ENCODE results near the gene CYP4F22.
"Not testable (repeated sequence)": the region's sequence is repeated elsewhere in the genome, so short reads cannot be mapped to it uniquely, and the experiment has no call there.

Gene CYP4F22

DNA sequence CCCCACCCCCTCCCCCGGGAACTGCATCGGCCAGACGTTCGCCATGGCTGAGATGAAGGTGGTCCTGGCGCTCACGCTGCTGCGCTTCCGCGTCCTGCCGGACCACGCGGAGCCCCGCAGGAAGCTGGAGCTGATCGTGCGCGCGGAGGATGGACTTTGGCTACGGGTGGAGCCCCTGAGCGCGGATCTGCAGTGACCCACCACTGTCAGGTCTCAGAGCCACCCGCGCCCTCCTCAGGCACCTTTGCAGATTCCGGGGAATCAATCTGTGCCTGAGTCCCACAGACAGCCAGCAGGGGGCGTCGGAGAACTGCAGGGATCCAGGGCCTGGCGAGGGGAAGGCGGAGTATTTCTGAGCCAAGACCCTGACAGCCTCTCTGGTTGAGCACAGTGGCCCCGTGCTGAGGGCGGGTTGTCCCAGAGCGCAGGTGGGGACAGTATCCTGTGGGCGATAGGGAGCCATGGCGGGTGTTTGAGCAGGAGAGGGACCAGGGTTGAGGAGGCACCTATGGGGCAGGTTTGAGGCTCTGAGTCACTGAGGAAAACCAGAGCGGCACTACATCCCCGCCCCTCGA lies 76.3 kb downstream of the CYP4F22 start:
- Histone ChIP-seq H3K4me3 (ENCODE audit: low read depth, low read length) (peak overlapping the region; percentile 19; the same call in 1 of the 2 replicates), H3K36me3 (no peaks in the 10 kb centered on the region), H3K27me3 (peaks cover 26% of the 10 kb centered on the region), H3K9me3 (no peaks in the 10 kb centered on the region), H3K4me1 (no peaks in the 10 kb centered on the region)
- TF ChIP-seq, protein P1, sequence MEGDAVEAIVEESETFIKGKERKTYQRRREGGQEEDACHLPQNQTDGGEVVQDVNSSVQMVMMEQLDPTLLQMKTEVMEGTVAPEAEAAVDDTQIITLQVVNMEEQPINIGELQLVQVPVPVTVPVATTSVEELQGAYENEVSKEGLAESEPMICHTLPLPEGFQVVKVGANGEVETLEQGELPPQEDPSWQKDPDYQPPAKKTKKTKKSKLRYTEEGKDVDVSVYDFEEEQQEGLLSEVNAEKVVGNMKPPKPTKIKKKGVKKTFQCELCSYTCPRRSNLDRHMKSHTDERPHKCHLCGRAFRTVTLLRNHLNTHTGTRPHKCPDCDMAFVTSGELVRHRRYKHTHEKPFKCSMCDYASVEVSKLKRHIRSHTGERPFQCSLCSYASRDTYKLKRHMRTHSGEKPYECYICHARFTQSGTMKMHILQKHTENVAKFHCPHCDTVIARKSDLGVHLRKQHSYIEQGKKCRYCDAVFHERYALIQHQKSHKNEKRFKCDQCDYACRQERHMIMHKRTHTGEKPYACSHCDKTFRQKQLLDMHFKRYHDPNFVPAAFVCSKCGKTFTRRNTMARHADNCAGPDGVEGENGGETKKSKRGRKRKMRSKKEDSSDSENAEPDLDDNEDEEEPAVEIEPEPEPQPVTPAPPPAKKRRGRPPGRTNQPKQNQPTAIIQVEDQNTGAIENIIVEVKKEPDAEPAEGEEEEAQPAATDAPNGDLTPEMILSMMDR (IDR thresholded peaks at IDR 0.05; ENCODE audit: low read depth, low read length), result peak; percentile 93
- peak; percentile 89 for DNase-seq

DNA sequence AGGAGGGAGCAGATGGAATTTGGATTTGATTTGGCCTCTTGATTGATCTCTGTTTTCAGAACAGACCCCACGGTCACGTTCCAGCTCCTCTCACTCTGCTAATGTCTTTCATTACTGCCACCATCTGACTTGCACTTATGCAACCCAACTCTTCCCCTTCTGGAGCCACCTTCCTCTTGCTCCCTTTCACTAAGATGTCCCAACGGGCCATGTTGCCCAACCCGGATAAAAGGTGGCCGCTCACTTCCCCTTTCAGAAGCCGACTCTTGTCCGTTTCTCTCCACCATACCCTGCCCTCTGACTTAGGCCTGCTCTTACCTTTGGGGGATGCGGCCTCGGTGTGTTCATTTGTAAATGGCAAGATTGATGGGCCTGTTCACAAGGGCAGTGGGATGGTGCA lies 79.3 kb downstream of the CYP4F22 start:
- Histone ChIP-seq H3K4me1 (no peaks in the 10 kb centered on the region), H3K4me3 (ENCODE audit: low read depth, low read length) (no peak overlapping the region), H3K36me3 (no peaks in the 10 kb centered on the region), H3K27me3 (peaks cover 10% of the 10 kb centered on the region), H3K9me3 (no peaks in the 10 kb centered on the region)
- DNase-seq, result no peak
- TF ChIP-seq, protein P1 (IDR thresholded peaks at IDR 0.05; ENCODE audit: low read depth, low read length), result no peak

DNA sequence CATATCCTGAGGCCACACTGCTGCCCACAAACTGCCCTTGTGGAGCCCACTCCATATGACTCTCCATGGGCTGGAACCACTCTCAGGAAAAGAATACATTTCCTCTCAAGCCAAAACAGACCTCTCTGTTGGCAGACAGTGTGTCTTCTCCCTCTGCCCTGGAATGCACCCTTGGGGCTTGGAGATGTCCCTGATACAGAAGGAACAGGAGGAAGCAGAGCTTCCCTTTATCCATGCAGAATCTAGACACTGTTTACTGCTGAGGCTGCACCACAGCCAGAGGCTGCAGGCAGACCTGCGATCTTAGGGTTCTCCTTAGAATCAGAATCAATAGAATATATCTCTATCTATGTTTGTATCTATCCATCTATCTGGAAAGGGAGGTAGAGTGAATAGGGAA lies 79.9 kb downstream of the CYP4F22 start:
- no peak for DNase-seq
- H3K9me3 ChIP-seq, result no peaks in the 10 kb centered on the region
- TF ChIP-seq, protein P1 (IDR thresholded peaks at IDR 0.05; ENCODE audit: low read depth, low read length), result no peak
- H3K27me3 ChIP-seq, result peaks cover 6% of the 10 kb centered on the region
- no peaks in the 10 kb centered on the region for H3K36me3 ChIP-seq
- H3K4me3 ChIP-seq (ENCODE audit: low read depth, low read length), result no peak overlapping the region
- H3K4me1 ChIP-seq, result no peaks in the 10 kb centered on the region

DNA sequence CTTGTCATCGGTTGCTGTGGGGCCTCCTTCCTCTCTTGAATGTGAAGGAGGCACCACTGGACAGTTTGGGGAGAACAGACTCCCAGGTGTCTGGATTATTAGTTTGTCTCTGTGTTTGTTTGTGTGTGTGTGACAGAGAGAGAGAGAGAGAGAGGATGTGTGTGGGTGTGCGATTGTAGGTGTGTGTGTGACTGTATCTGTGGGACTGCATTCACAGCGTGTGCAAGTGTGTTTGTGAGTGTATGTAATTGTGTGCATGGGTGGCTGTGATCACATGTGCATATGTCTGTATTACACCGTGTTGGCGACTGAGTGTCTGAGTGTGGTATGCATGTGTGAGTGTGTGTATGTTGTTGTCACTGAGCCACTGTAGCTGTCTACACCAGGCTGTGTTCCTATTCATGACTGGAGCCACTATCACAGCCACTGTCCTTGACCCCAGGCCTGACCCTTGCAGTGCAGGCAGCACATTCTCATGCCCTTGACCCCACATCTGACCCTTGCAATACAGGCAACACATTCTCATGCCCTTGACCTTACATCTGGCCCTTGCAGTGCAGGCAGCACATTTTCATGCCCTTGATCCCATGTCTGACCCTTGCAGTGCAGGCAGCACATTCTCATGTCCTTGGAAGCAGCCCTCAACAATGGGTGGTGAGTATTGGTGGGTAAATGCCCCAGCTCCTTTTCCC lies 81.6 kb downstream of the CYP4F22 start:
- TF ChIP-seq, protein P1 (IDR thresholded peaks at IDR 0.05; ENCODE audit: low read depth, low read length), result no peak
- H3K9me3 ChIP-seq, result no peaks in the 10 kb centered on the region
- no peak for DNase-seq
- H3K4me3 ChIP-seq (ENCODE audit: low read depth, low read length), result no peak overlapping the region
- no peaks in the 10 kb centered on the region for H3K36me3 ChIP-seq
- no peaks in the 10 kb centered on the region for H3K4me1 ChIP-seq
- no peaks in the 10 kb centered on the region for H3K27me3 ChIP-seq

DNA sequence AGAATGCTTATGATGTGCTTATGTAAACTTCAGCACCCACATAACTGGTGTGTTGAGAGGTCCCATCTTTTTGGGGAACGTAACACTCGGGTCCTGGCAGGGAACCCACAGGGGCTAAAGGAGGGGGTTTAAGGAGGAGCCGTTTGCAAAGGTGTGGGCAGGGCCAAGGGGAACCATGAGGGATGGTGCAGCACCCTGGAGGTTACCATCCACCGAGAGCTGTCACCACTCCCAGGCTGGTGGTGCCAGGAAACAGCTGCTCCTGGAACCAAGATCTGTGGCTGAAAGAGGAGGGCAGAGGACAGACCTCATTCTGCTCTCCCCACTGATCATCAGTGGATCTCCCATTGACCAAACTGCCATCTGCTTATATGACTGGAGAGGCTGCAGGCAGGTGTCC lies 83.5 kb downstream of the CYP4F22 start:
- no peaks in the 10 kb centered on the region for H3K9me3 ChIP-seq
- no peak for DNase-seq
- TF ChIP-seq, protein P1 (IDR thresholded peaks at IDR 0.05; ENCODE audit: low read depth, low read length), result no peak
- no peaks in the 10 kb centered on the region for H3K4me1 ChIP-seq
- no peaks in the 10 kb centered on the region for H3K27me3 ChIP-seq
- H3K4me3 ChIP-seq (ENCODE audit: low read depth, low read length), result no peak overlapping the region
- H3K36me3 ChIP-seq, result no peaks in the 10 kb centered on the region

DNA sequence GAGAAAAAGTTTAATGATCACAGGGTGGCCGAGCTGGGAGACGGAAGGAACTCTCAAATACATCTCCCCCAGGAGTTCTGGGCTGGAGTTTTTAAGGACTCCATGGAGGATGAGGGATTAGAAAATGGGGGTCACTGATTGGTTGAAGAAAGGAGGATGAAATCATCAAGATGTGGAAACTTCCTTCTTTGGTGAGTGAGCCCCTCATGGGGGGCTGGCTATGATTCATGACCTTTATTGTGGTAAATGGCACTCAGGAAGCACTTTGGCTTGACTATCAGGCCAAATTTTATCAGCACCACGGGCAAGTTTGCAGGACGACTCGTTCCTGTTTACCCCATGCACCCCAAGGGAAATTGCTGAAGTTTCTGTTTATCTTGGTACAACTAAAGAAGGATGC lies 84.2 kb downstream of the CYP4F22 start:
- not testable (repeated sequence) for H3K4me1 ChIP-seq; H3K27me3 ChIP-seq; DNase-seq; H3K4me3 ChIP-seq (ENCODE audit: low read depth, low read length); H3K36me3 ChIP-seq; H3K9me3 ChIP-seq

DNA sequence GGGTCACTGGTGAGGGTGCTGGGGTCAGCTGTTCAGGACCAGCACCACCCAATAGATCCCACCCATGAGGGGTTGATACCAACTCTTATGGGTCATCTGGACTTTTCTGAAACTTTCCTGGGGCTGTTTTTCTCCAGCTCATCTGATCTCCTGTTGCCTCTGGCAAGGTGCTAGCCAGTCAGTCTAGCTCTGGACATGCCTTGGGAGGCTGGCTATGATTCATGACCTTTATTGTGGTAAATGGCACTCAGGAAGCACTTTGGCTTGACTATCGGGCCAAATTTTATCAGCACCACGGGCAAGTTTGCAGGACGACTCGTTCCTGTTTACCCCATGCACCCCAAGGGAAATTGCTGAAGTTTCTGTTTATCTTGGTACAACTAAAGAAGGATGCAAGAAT lies 85.4 kb downstream of the CYP4F22 start:
- not testable (repeated sequence) for H3K27me3 ChIP-seq; DNase-seq; H3K9me3 ChIP-seq; H3K4me1 ChIP-seq; H3K4me3 ChIP-seq (ENCODE audit: low read depth, low read length); H3K36me3 ChIP-seq

Measured in BE2C (cell line).